Thoracic aorta (tissue), 2 donors: ENCODE data around the gene CHGA. TPM values are rescaled to one million over a fixed set of nuclear protein-coding genes. Genes with fewer than 3 reads are reported as not detected.

Experiments
- ATAC-seq: fragments of 150-250 bp; one replicate; pipeline ENCODE4 v1.8.0; 2017; ENCODE audit warnings: low read depth; ENCODE audit not compliant: insufficient number of reproducible peaks, low FRiP score
- DNase-seq: peaks from one replicate; pipeline ENCODE4 v3.0.0-alpha.2; 2020; ENCODE audit warnings: low spot score
- H3K27ac ChIP-seq, 2 donors: fragments of 200-600 bp; sonication (generic); 1 replicate in 1 of 2; 2 replicates in 1 of 2; pipeline ENCODE4 v1.5.1; 2016; ENCODE audit warnings: mild to moderate bottlenecking in 2 of 2, moderate library complexity in 2 of 2
- H3K27me3 ChIP-seq: fragments of 200-600 bp; sonication (generic); replicated peaks from 2 replicates; pipeline ENCODE4 v1.6.0; 2016; ENCODE audit warnings: mild to moderate bottlenecking; ENCODE audit not compliant: insufficient read depth
- H3K36me3 ChIP-seq: fragments of 200-600 bp; sonication (generic); one replicate; pipeline ENCODE4 v1.5.1; 2016
- H3K4me1 ChIP-seq, 2 donors: fragments of 200-600 bp; sonication (generic); 1 replicate in 1 of 2; 2 replicates in 1 of 2; pipeline versions ENCODE4 v1.5.1 to v1.6.0; 2016; ENCODE audit warnings: low read depth in 2 of 2, mild to moderate bottlenecking in 1 of 2; ENCODE audit not compliant: control insufficient read depth in 1 of 2
- H3K4me3 ChIP-seq: fragments of 200-600 bp; sonication (generic); 2 replicates; pipeline ENCODE4 v1.5.1; 2016; ENCODE audit warnings: mild to moderate bottlenecking
- H3K9me3 ChIP-seq: fragments of 200-600 bp; sonication (generic); 2 replicates; pipeline ENCODE4 v1.5.1; 2016
- total RNA-seq, 2 donors: library from RNA; depleted of rRNA; stranded (reverse); fragments of >200 nt; gene quantifications; one replicate each; pipeline versions ENCODE4 v1.1.0 to v1.2.3, GENCODE V29; 2016
- TF ChIP-seq, protein P1 (sequence below): fragments of 200-600 bp; sonication (generic); IDR thresholded peaks from one replicate; pipeline ENCODE4 v1.5.1; 2019; ENCODE audit warnings: antibody characterized with exemption

CHGA gene
- total RNA-seq, 2 donors from 2014 or later = not detected

DNA sequence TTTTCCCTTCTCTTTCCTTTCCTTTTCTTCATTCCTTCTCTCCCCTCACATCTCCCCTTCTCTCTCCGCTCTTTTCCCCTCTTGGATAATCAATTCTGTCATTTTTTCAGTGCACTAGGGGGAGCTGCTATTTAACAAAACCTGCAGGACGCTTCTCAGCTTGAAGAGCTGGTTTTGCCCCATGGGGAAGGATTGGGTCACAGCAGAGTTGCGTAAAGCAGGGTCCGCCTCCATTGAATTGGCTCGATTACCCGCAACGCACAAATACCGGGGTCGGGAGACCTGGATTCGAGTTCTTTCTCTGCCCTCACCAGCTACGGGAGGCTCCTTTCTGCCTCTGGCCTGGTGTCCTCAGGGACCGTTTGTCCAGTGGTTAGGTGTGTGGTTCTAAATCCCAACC, 42.1 kb upstream of the CHGA start:
- Histone ChIP-seq H3K4me1 (no peaks in the 10 kb centered on the region), H3K9me3 (no peaks in the 10 kb centered on the region), H3K27me3 (no peaks in the 10 kb centered on the region), H3K4me3 (no peak overlapping the region), H3K27ac (no peak overlapping the region), H3K36me3 (no peaks in the 10 kb centered on the region)
- DNase-seq = no peak
- TF ChIP-seq, protein P1, sequence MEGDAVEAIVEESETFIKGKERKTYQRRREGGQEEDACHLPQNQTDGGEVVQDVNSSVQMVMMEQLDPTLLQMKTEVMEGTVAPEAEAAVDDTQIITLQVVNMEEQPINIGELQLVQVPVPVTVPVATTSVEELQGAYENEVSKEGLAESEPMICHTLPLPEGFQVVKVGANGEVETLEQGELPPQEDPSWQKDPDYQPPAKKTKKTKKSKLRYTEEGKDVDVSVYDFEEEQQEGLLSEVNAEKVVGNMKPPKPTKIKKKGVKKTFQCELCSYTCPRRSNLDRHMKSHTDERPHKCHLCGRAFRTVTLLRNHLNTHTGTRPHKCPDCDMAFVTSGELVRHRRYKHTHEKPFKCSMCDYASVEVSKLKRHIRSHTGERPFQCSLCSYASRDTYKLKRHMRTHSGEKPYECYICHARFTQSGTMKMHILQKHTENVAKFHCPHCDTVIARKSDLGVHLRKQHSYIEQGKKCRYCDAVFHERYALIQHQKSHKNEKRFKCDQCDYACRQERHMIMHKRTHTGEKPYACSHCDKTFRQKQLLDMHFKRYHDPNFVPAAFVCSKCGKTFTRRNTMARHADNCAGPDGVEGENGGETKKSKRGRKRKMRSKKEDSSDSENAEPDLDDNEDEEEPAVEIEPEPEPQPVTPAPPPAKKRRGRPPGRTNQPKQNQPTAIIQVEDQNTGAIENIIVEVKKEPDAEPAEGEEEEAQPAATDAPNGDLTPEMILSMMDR = no peak
- no peak for ATAC-seq

DNA sequence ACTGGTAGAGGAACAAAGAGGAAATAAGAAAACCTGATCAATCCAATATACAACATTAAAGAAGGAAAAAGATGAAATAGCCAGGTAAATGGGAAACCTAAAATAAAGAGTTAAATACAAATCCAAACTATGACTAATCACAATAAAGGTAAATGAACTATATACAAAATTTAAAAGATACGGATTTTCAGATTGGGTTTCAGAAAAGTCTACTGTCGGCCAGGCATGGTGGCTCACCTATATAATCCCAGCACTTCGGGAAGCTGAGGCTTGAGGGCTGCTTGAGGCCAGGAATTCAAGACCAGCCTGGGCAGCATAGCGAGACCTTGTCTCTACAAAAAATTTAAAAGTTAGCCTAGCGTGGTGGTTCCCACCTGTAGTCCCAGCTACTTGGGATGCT, 39.9 kb upstream of the CHGA start:
- Histone ChIP-seq H3K9me3 (no peaks in the 10 kb centered on the region), H3K4me1 (no peaks in the 10 kb centered on the region), H3K4me3 (no peak overlapping the region), H3K27ac (no peak overlapping the region), H3K27me3 (no peaks in the 10 kb centered on the region), H3K36me3 (no peaks in the 10 kb centered on the region)
- TF ChIP-seq, protein P1 = no peak
- DNase-seq (no peak), ATAC-seq (no peak)

DNA sequence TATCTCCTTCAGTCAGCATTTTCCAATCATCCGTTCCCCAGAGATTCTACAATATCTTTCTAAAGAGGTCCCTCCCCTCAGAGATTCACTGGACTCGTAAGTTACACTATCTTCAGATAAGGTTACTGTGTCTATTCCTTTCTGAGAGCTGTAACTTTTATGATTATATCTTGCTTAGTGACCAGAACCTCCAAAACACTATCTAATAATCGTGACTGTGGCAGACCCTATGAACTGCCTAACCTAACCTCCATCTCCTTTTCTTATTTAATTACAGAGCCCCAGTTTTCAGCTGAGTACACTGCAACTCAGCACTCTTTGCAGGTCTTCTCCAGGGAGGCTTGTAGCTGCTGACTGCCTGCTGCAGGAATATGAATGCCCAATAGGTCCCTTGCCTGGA, 38.5 kb upstream of the CHGA start:
- TF ChIP-seq, protein P1 = no peak
- Histone ChIP-seq H3K27me3 (no peaks in the 10 kb centered on the region), H3K4me1 (no peaks in the 10 kb centered on the region), H3K27ac (no peak overlapping the region), H3K9me3 (no peaks in the 10 kb centered on the region), H3K4me3 (no peak overlapping the region), H3K36me3 (no peaks in the 10 kb centered on the region)
- DNase-seq (no peak), ATAC-seq (no peak)

DNA sequence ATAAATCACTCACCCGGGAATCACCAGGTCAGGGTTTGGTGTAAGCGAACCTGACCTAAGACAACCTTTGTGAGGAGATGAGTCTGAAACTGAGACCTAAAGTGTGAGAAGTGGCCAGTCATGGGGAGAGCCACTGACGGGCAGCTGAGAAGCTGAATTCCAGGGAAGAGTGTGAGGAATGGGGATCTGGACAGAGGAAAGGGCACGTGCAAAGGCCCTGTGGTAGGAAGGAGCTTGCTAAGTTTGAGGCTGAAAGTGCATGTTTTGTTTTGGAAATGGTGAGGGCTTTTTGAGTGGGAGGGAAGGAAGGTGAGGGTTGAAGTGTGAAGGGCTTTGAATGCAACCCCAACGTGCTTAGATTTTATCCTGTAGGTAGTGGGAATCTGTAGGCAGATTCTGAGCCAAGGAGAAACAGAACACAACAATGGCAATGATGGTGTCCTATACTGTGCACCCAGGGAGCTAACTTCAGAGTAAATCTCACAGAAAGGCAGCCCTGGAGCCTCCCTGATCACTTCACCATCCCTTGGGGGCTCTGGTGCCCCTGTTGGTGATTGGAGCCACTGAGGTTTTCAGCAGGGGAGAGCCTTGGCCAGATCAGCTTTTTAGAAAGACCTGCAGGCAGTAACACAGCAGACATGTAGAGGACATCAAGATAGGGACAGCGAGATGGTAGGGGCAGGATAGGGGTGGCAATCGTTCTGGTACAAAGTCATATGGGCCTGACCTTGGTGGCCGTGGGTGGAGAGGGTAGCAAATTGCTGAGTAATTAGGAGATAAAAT, 37.5 kb upstream of the CHGA start:
- no peak for ATAC-seq
- DNase-seq = no peak
- TF ChIP-seq, protein P1 = no peak

DNA sequence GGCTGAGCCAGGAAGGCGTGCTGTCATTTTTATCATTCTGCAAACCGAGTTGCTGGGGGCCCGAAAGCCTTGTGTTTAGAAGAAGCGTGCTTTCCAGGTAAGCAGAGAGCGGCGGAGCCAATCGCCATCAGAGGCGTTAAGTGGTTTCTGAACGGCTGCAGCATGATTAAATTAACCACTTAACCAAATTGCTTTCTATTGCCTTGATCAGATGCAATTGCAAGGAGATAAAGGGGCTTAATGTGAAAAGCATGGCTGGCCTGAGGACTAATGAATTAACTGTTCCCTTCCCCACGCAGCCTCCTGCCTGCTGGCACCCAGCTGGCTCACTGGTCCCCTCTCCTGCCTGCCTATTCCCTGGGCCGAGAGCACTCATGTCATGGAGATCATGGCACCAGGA, 36.6 kb upstream of the CHGA start:
- H3K27ac ChIP-seq = no peak overlapping the region
- ATAC-seq (no peak), DNase-seq (no peak)
- no peaks in the 10 kb centered on the region for H3K9me3 ChIP-seq
- H3K4me3 ChIP-seq = no peak overlapping the region
- no peaks in the 10 kb centered on the region for H3K36me3 ChIP-seq
- no peaks in the 10 kb centered on the region for H3K4me1 ChIP-seq
- TF ChIP-seq, protein P1 = no peak
- H3K27me3 ChIP-seq = no peaks in the 10 kb centered on the region

More for the DNA sequence above, 37.5 kb upstream of the CHGA start:
- Histone ChIP-seq H3K27ac (no peak overlapping the region), H3K36me3 (no peaks in the 10 kb centered on the region), H3K27me3 (no peaks in the 10 kb centered on the region), H3K4me3 (no peak overlapping the region), H3K4me1 (no peaks in the 10 kb centered on the region), H3K9me3 (no peaks in the 10 kb centered on the region)
